HuH-7 (cell line): Measurements from ENCODE around the gene RCSD1.
A peak's percentile ranks its signal among the peaks of the same experiment; 100 is the strongest.

Experiments
- DNase-seq: peaks from one replicate; pipeline ENCODE4 v3.0.0; 2011; ENCODE audit warnings: low spot score

The RCSD1 gene

DNA sequence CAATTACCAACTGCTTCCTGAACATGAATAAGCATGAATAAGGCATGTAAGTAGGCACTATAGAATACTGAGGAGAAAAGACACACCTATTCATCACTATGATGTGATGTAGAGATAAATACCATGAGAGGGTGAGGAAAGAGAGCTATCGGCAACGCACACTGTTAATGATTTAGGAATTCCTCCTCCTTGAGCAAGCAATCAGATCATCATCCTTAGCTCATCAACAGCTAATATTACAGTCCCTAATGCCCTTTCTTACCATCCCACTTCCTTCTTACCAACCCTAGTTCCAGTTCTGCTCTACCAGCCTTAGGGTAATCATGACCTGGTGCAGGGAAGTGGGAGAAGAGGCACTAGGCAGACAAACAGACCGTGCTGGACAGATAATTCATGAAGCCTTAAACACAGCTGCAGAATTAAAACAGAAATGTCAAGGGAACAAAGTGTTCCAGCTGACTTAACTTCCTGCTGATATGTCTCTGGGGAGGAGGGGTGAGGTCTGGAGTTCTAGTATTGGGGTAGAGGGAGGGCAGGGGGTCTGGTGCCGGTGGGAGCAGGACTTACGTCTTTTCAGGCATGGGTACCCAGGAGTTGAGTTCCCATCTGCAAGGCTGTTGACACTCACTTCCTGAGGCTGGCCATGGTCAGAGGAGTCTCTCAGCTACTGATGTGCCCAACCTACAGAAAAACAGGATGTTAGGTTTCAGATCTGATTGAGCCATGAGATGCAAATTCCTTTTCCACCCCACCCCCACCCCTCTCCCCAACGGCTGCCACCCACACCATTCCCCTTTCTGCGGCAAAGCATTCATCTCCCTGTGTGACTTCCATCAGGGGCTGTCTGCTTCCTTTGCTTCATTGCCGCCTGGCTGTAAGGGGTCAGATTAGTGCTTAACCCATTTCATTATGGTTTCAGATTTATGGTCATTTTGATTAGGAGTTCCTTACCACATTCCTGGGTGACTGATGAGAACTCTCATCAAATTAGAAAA, 12.6 kb upstream of the RCSD1 start:
- DNase-seq = no peak

DNA sequence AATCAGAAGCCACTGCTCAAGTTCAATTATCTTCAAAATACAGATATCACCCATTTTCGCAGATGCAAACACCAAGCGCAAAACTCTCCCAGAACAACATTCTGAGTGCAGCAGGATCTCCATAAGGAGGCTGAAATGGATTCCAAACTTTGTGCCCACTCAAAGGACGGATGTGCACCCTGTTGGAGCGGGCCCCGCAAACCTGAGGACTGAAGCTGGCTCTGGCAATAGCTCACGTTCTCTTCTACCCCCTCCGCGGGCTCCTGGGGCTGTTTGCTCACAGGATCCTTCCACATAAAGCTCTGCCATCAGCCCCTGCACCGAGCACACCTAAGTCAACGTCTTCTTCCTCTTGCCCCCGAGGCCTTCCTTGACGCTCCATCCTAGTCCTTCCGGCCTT, 11.7 kb upstream of the RCSD1 start:
- no peak for DNase-seq

DNA sequence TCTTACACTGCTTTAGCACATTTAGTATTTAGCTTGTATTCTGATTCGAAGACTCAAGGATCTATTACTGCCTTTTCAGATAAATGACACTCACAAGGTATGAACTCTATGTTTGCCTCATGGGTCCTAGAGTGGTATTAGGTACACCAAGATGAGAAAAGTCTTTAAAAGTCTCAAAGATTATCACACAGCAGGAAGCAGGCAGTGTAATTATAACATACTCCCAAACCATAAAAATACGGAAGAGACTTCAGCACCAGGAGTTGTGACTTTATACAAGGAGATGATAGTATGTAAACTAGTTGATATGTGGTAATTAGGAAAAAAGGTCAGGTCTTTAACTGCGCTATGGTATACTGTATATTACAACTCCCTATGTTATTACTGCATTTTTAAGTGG, 11.2 kb upstream of the RCSD1 start:
- no peak for DNase-seq

DNA sequence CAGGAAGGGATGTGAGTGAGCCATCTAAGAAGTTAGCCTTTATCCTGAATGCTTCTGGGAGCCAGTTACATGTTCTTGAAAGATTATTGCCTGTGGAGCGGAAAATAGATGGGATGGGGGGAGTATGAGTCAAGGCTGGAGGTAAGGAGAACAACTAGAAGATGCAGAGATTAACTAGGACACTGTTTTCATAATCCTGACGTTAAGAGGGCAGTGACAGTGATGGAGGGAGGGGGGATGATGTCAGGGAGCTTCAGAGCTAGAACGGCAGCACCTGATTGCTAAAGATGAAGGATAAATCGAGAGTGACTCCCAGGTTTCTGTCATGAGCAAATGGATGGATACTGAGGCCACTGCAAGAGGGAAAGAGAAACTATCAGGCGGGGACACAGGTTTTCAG, 10.0 kb upstream of the RCSD1 start:
- DNase-seq = no peak

DNA sequence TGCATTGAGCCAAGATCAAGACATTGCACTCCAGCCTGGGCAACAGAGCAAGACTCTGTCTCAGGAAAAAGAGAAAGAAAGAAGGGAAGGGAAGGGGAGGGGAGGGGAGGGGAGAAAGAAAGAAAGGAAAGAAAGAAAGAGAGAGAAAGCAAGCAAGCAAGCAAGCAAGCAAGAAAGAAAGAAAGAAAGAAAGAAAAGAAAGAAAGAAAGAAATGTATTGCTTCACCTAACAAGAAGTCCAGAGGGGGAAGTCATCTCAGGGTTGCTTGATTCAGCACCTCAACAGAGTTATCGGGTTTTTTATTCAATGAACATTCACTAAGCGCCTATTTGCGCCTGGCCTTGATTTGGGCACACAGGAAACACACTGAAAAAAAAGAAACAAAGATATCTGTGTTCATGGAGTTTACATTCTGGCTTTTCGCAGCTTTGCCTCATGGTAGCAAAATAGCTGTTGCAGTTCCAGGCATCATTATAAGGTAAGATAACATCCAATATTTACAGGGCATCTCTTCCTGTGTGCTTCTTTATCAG, 8.2 kb upstream of the RCSD1 start:
- no peak for DNase-seq

DNA sequence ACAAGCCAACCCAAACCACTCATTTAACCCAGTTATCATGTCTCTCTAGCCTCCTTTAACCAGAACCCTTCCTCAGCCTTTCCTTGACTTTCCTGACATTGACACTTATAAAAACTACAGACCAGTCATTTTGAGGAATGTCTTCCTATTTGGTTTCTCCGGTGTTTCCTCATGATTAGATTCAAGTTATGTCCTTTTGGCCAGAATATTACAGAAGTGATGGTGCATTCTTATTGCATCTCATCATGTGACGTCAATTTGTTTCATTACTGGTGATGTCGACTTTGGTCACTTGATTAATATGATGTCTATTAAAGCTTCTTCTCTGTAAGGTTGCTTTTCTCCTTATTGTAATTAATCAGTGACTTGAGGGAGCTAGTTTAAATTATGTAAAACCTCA, 6.1 kb upstream of the RCSD1 start:
- no peak for DNase-seq

DNA sequence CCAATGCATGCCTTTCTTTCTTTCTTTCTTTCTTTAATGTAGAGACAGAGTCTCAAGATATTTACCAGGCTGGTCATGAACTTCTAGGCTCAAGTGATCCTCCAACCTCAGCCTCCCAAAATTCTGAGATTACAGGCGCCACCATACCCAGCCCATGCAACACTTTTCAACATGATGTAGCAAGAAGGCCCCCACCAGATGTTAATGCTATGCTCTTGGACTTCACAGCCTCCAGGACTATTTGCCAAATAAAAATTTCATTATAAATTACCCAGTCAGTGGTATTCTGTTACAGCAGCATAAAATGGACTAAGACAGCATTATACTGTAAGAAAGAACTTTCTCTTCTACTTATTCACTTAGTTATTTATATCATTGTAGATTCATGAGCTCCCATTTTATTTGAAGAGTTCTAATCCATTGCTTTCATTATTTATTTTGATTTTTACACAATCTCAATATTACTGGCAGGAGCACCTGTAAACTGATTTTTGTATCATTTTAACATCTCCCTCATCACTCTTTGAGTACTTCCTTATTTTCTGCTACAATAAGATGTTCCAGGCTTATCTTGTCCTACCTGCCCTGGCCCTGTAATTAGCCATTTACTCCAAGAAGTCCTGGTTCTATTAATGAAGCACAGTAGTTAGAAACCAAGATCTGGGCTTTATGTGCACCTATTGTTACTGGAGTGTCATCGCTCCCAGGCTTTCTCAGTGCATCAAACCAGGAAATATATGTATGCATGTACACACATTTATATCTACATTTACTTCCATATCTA, 4.8 kb upstream of the RCSD1 start:
- no peak for DNase-seq

DNA sequence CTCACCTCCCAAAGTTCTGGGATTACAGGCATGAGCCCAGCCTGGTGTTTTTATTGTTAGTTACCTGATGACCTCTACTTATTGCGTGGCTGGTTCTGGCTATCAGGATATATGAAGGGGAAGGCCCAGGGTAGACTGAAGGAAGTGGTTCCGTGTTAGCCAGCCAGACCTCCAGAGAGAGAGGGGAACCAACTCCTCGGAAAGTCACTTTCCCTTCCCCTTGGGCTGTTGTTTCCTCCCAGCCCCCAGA, 2.5 kb upstream of the RCSD1 start:
- no peak for DNase-seq

DNA sequence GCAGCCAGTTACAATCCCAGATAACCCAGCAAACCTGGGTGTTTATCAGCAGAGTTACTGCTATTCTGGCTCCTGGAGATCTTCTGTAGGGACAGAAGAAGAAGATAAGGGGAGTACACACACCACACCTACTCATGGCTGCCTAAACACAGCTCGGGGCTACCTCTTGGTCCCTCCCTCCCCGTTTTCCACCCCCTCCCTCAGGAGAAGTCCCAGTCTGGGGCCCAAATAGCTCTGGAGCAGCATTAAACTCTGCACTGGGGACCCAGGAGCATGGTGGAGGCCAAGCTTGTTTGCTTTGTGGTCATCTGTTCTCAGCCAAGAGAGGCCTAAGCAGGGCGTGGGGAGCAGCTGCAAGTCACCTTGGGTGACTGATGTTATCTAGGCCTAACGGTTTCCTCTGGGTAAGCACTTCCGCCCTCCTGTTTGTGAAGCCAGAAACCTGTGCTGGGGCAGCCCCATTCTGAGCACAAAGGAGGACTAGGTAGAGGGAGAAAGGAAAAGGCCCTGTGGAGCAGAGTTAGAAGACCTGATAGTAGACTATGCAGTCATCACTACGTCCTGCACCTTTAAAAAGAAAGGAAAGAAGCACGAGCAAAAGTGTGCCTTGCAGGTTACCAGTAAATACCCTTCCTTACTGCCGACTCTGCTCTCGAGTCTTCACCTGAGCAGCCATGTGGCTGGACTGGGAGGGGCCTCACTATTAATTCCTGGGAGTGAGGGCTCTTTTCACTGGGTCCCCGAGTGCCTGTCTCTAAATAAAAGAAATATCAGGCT, 2.0 kb upstream of the RCSD1 start:
- peak; percentile 66 for DNase-seq

DNA sequence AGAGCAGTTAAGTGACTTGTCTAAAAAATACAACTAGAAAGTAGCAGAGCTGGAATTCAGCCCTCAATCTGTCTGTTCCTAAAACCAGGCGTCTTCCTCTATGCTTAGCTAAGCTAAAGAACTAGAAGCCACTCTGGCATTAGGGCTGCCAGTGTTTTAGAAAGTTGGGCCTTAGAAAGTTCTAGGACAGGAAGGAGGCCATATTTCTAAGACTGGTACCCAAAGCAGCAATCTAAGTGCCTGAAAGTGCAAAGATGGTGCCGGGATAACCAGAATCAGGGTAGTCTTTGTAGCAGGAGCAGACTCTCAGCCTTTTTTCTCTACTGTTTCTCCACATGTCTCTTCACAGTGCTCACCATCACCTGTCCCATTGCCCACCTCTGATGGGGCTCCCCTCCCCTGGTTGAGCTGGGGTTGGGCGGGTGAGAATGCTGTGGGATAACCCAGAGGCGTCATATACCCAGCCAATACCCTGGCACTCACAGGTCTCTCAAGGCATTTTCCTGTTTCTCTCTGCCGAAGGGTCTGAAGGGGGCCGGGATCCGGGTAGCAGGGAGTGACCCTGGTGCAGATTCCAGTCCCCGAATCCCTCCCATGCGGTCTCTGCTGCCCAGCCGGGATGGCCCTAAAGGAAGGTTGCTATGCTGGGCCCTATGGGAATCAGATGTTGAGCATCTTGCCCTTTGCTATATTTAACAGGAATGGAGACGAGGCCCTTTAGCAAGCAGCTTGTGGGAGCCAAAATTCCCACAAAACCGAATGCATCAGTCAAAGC, 1.1 kb upstream of the RCSD1 start:
- no peak for DNase-seq

DNA sequence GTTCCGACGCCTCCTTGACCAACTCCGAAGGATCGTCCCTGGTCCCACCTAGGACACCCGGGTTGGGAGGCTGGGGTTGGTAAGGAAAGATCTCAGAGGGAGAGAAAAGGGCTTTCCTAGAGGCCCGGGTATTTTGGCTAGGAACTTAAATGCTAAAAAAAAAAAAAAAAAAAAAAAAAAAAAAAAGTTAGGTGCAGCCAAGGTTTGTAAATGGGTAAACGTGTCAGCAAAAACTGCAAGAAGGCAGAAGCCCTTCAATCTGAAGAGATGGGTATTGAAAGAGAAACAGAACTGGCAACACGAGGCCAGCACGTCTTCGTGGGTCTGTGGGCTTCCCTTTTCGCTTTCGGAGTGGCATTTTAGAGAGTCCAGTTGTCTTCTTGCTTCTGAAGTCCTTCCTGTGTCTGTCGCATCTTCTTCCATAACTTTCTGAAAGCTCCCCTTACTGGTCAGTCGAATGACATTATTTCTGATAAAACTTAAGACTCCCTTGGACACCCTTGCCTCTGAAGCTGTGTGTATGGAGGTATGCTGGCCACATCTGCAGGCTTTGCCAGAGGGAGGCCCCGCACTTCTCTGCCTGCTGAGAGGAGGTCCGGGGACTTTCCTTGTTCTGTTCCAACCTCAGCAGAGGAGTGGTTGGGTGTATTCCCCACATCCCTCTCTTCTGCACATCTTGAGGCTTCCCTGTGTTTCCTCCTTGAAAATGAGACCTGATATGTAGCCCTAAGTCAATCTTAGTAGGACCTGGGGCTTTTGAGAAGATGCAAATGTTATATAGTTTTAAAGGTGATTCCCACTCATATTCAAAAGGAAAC, 745 bp downstream of the RCSD1 start:
- DNase-seq = no peak

DNA sequence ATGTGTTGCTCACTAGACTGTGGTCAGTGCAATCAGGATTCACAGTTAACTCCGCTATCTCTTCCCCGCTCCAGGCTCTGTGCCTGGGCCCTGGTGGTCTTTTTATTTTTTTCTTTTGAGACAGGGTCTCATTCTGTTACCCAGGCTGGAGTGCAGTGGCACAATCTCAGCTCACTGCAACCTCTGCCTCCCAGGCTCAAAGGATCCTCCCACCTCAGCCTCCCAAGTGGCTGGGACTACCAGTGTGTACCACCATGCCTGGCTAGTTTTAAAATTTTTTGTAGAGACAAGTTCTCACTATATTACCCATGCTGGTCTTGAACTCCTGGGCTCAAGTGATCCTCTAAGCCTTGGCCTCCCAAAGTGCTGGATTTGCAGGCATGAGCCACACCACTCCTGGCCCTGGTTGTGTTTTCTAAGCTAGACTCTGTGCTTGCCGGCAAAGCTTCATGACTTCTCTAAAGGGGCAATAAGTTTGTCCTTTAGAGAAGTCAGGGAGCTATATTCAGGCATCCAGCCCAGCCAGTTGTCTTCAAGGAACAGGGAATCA, 1.4 kb downstream of the RCSD1 start:
- no peak for DNase-seq

DNA sequence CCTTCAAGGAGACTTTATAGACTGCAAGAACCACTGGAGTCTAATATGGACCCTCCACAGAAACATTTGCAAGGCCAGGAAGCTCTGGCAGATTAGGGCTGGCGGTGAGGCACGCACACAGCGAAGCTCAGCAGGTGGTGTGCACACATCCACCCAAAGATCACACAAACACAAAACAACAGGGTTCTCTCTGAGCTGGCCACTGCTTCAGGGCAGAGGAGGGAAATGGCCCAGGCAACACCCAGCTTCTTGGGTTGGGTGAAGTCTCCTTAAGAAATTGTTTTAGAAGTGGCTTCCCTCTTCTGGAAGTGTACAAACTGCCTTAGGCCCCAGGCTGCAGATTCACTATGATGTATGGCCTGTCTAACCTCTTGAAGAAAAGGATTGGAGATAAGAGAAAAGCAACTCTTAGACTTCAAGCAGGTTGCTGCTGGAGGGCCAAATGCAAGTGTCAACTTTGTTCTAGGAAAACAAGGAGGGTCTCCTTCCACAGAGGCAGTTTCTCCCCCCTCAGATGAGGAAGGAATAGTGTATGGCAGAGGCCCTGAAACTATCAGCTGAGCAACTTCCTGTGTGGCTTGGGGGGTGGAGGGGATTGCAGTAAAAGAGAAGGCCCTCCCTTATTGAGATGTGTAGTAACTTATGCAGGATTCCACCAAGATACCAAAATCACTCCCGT, 2.0 kb downstream of the RCSD1 start:
- no peak for DNase-seq

DNA sequence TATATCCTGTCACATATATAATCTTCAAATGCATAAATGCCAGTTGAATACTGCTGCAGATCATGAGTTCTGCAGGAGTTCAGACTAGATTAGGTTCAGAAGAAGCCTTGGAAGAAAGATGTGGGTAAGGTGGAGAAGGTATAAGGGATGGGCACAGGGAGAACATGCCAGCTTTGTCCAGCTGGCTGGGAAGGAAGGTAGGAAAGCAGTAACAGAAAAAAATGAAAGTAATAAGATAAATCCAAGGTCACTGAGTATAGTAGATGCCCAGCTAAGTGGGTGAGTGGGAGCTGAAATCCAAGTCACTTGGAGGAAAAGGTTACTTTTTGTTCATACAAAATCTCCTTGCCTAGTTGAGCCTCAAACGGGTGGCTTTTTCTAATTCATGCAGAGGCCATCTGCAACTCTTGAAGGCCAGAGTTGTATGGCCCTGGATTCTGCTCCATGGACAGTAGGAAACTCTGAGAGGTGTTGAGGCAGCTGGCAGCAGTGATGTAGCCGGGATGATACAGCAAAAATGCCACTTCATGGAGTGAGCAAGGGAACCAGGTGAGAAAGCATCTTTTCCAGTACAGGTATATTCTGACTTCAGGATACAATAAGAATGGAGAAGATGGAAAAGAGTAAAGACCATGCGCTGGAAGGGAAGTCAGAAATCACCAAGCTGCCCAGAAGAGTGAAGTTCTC, 3.4 kb downstream of the RCSD1 start:
- no peak for DNase-seq

DNA sequence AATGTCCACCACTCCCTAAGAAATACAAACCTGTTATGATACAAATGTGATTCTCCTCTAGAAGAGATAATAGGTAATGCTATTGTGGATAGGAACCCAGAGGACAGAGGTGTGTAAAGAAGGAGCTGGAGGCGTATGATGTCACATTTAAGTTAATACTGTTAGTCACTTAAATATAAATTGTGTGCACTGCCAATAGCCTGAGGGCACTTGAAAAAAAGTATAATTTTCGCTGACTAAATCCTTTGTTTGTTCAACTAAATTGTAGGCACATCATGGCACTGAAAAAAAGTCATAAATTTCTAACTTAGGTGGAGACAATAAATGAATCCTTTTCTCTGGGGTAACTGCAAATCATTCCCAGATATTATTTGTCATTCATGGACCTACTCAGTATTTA, 4.4 kb downstream of the RCSD1 start:
- no peak for DNase-seq

DNA sequence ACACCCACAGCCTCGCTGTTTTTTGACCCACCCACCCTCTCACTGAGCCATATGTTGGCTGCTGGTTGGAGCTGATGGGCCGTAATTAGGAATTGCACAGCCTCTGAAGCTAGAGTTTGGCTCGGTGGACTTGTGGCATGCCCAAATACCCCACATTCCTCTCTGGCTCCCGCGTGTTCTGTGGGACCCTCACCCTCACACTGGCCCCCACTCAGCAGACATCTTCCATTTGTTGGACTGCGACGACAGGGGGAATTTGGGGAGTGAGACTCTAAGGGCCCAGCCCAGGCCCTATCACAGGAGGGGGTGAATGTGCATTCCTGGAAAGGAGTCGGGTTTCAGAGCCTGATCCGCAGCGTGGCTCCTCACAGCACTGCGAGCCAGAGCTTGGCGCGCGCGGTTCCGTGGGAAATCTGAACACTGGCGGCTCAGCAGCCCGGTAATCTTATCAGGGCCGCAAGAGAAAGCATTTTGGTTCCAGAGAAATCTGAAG, 5.2 kb downstream of the RCSD1 start:
- no peak for DNase-seq

DNA sequence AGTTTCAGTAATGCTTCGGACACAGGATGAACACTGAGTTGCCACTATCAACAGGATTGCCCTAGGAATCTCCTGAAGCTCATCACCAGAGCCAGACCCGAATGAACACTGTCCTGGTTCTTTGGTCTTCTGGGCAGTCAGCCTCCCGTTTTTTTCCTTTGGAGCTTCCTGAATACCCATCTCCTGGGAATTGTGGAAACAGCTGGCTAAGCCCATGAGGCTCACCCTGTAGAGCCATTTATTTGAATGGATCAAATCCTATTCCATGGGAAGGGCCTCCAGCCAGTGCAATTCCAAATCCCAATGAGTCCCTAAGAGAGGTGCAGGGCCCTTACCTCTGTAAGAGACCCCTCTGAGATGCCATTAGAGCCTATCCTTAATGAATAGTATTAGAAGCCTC, 5.9 kb downstream of the RCSD1 start:
- DNase-seq = no peak

DNA sequence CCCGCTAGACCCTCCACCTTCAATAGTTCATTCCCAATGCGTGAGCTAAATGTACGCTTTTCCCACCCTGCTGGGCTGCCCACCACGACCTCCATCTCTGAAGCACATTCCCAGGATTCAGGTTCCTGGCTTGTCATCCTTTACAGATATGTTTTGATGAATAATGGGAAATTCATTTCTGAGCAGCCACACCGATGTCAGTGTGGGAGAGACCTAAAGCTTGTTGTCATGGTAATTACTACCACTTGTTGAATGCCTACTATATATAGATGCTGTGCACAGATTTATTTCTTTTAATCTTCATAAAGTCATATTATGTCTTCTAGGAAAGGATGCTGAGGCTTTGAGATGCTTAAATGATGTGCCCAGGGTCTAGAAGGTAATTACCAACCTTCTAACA, 8.0 kb downstream of the RCSD1 start:
- DNase-seq = no peak

DNA sequence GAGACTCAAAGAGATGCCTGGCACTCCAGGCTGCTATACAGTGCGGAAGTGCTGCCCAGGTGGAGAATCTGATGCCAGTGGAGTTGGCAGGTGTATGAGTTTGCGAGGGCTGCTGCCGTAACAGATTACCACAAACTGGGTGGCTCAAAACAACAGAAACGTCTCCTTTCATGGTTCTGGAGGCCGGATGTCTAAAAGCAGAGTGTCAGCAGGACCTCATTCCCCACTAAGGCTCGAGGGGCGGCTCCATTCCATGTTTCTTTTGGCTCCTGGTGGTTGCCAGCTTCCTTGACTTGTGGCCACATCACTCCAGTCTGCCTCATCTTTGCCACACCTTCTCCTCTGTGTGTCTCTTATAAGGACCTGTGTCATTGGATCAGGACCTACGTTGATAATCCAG, 10.0 kb downstream of the RCSD1 start:
- no peak for DNase-seq
